ENCODE results near the gene CHN1.

CHN1 gene

GRCh38 chr2:174924061-174924693, 81.0 kb downstream of the CHN1 start:
- DNase-seq (ENCODE audit: low read depth) = no peak

- DNase-seq (ENCODE audit: low read depth) = no peak
Measured at GRCh38 chr2:174919947-174920595, 85.1 kb downstream of the CHN1 start.

- DNase-seq (ENCODE audit: low read depth) = no peak
Measured at GRCh38 chr2:174918886-174919526, 86.2 kb downstream of the CHN1 start.

GRCh38 chr2:174916270-174916930, 88.8 kb downstream of the CHN1 start:
- no peak for DNase-seq (ENCODE audit: low read depth)

GRCh38 chr2:174914853-174915760, 90.1 kb downstream of the CHN1 start:
- no peak for DNase-seq (ENCODE audit: low read depth)

GRCh38 chr2:174908284-174908683, 96.9 kb downstream of the CHN1 start:
- no peak for DNase-seq (ENCODE audit: low read depth)

GRCh38 chr2:174903264-174903556, 102.0 kb downstream of the CHN1 start:
- no peak for DNase-seq (ENCODE audit: low read depth)

GRCh38 chr2:174902506-174903263, 102.5 kb downstream of the CHN1 start:
- DNase-seq (ENCODE audit: low read depth) = no peak

GRCh38 chr2:174901075-174901474, 104.1 kb downstream of the CHN1 start:
- no peak for DNase-seq (ENCODE audit: low read depth)

GRCh38 chr2:174897286-174897685, 107.9 kb downstream of the CHN1 start:
- DNase-seq (ENCODE audit: low read depth) = no peak

- DNase-seq (ENCODE audit: low read depth) = no peak
Measured at GRCh38 chr2:174893018-174893417, 112.2 kb downstream of the CHN1 start.

GRCh38 chr2:174892546-174892945, 112.6 kb downstream of the CHN1 start:
- no peak for DNase-seq (ENCODE audit: low read depth)

GRCh38 chr2:174888646-174889271, 116.4 kb downstream of the CHN1 start:
- no peak for DNase-seq (ENCODE audit: low read depth)

- DNase-seq (ENCODE audit: low read depth) = no peak
Measured at GRCh38 chr2:174888146-174888545, 117.0 kb downstream of the CHN1 start.

GRCh38 chr2:174882416-174882815, 122.8 kb downstream of the CHN1 start:
- DNase-seq (ENCODE audit: low read depth) = no peak

GRCh38 chr2:174881678-174882077, 123.5 kb downstream of the CHN1 start:
- DNase-seq (ENCODE audit: low read depth) = no peak

GRCh38 chr2:174878537-174879147, 126.5 kb downstream of the CHN1 start:
- no peak for DNase-seq (ENCODE audit: low read depth)

GRCh38 chr2:174877751-174878150, 127.4 kb downstream of the CHN1 start:
- no peak for DNase-seq (ENCODE audit: low read depth)

- no peak for DNase-seq (ENCODE audit: low read depth)
Measured at GRCh38 chr2:174877301-174877700, 127.9 kb downstream of the CHN1 start.

GRCh38 chr2:174874085-174874484, 131.1 kb downstream of the CHN1 start:
- peak; percentile 26 for DNase-seq (ENCODE audit: low read depth)

Data from GM04503 (cell line).